ENCODE measurements around the gene MEP1A. TPM values are rescaled to one million over a fixed set of nuclear protein-coding genes. Genes with fewer than 3 reads are reported as not detected.

MEP1A gene
- total and polyA plus RNA-seq, 2 donors (not counting 1 experiment from before 2014, with no cell fraction given) = not detected

DNA sequence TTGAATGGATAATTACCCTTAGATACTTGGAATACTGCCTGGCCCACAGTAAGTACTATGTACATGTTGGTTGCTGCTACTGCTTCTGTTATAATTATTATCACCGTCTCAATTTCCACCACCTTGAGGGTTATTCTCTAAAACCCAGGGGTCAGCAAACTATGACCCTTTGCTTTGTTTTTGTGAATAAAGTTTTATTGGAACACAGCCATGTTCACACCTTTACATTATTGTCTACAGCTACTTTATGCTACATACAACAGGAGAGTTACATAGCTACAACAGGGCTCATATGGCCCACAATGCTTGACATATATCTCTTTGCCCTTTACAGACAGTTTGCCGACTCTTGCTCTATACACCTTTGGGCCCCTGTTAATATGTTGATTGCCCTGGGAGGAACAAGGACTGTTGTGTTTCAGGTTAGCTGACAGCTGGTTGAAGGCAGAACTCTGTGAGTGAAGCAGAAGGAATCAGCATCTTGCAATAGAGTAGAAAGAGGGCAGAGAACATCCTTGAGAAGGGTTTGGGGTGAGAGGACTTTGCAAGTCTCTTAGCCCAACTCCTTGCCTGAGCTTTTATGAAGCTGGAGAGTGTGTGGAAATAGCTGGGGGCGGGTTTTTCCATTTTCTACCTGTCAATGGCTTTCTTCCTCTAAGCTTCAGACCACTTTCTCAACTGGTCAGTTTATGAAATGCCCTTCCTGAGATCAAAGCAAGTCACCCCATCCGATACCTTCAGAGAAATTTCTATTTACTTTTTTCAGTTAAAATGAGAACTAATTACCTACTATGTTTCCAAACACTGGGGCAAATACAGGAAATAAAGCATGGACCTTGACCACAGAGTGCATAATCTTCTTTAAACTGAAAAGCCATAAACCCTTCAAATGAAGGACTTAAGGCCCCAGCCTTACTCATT lies 3.5 kb upstream of the MEP1A start:
- no peak overlapping the region for H3K9ac ChIP-seq (ENCODE audit: low read length)
- no peaks in the 10 kb centered on the region for H3K4me1 ChIP-seq (ENCODE audit: control insufficient read depth in 2 of 2, insufficient read depth in 2 of 2, low read length in 2 of 2)
- CTCF ChIA-PET = no interaction called here
- no peak for TF ChIP-seq EZH2 (IDR thresholded peaks at IDR 0.05; ENCODE audit: borderline replicate concordance, insufficient read depth, low read depth, low read length, poor library complexity, severe bottlenecking)
- TF ChIP-seq, protein P1, sequence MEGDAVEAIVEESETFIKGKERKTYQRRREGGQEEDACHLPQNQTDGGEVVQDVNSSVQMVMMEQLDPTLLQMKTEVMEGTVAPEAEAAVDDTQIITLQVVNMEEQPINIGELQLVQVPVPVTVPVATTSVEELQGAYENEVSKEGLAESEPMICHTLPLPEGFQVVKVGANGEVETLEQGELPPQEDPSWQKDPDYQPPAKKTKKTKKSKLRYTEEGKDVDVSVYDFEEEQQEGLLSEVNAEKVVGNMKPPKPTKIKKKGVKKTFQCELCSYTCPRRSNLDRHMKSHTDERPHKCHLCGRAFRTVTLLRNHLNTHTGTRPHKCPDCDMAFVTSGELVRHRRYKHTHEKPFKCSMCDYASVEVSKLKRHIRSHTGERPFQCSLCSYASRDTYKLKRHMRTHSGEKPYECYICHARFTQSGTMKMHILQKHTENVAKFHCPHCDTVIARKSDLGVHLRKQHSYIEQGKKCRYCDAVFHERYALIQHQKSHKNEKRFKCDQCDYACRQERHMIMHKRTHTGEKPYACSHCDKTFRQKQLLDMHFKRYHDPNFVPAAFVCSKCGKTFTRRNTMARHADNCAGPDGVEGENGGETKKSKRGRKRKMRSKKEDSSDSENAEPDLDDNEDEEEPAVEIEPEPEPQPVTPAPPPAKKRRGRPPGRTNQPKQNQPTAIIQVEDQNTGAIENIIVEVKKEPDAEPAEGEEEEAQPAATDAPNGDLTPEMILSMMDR (IDR thresholded peaks at IDR 0.05) = no peak
- no peaks in the 10 kb centered on the region for H3K27me3 ChIP-seq (replicated peaks in 1 of 4; ENCODE audit: control extremely low read depth in 1 of 4, control insufficient read depth in 3 of 4, insufficient read depth in 4 of 4, low read length in 3 of 4)
- no peaks in the 10 kb centered on the region for H3K4me1 Mint-ChIP-seq
- intact Hi-C loops (cut with micrococcal nuclease) = no loop called here
- H3K36me3 ChIP-seq (replicated peaks in 1 of 2; ENCODE audit: control extremely low read depth in 1 of 2, control insufficient read depth in 1 of 2, extremely low read depth in 1 of 2, insufficient read depth in 2 of 2, low read length in 1 of 2) = no peaks in the 10 kb centered on the region
- no peaks in the 10 kb centered on the region for H3K9me3 ChIP-seq (ENCODE audit: control extremely low read depth in 1 of 3, control insufficient read depth in 2 of 3, insufficient read depth in 1 of 3, low read length in 2 of 3)
- ATAC-seq (ENCODE audit: low read depth) (no peak), DNase-seq (no peak)
- no peak overlapping the region for H2AFZ ChIP-seq (ENCODE audit: insufficient read depth, low read depth, low read length, poor library complexity, severe bottlenecking)
- no peak overlapping the region for H3K27ac ChIP-seq (ENCODE audit: low read length in 2 of 2)
- H3K9me3 Mint-ChIP-seq (ENCODE audit: insufficient read depth) = no peaks in the 10 kb centered on the region
- no CpG with 5 or more reads among the region's 4 CpGs for WGBS (ENCODE audit: insufficient coverage)
- H3K4me3 Mint-ChIP-seq = no peak overlapping the region
- no peak overlapping the region for H3K4me3 ChIP-seq (ENCODE audit: control extremely low read depth in 1 of 5, extremely low read depth in 1 of 5, insufficient read depth in 1 of 5, low read depth in 2 of 5, low read length in 4 of 5)
- POLR2A ChIA-PET = no interaction called here
- no peak overlapping the region for H3K4me2 ChIP-seq (replicated peaks; ENCODE audit: low read depth, low read length, poor library complexity, severe bottlenecking)
- H3K27ac Mint-ChIP-seq = no peak overlapping the region
- H4K20me1 ChIP-seq (ENCODE audit: control insufficient read depth, insufficient read depth, low read length, poor library complexity, severe bottlenecking) = no peaks in the 10 kb centered on the region
- H3K79me2 ChIP-seq (ENCODE audit: control insufficient read depth, insufficient read depth, low read length) = no peaks in the 10 kb centered on the region
- H3K27me3 Mint-ChIP-seq = peaks cover 10% of the 10 kb centered on the region

DNA sequence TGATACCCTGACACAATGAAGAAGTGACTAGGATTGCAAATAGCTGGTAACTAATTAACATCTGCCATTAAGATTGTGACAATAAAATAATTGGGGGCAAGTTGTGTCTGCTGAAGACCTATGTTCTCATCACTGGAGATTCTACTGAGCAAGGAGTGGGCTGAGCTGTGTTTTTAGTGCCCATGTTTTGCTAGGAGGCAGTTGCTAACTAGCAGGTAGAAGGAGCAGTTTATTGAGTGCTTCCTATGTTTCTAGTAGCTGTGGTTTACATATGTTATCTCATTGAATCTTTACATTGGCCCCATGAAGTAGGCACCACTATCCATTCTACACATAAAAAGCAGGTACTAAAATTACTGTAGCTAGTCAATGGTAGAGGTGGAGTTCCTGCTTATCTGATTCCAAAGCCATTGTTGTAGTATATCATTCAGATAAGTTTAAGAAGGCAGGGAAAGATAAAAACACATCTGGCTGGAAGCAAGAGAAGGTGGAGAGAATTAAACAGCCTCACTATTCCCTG lies 2.8 kb upstream of the MEP1A start:
- no peak overlapping the region for H3K27ac ChIP-seq (ENCODE audit: low read length in 2 of 2)
- H3K4me1 ChIP-seq (ENCODE audit: control insufficient read depth in 2 of 2, insufficient read depth in 2 of 2, low read length in 2 of 2) = no peaks in the 10 kb centered on the region
- DNase-seq (no peak), ATAC-seq (ENCODE audit: low read depth) (no peak)
- intact Hi-C loops (cut with micrococcal nuclease) = no loop called here
- no peak overlapping the region for H3K4me2 ChIP-seq (replicated peaks; ENCODE audit: low read depth, low read length, poor library complexity, severe bottlenecking)
- H3K27me3 ChIP-seq (replicated peaks in 1 of 4; ENCODE audit: control extremely low read depth in 1 of 4, control insufficient read depth in 3 of 4, insufficient read depth in 4 of 4, low read length in 3 of 4) = no peaks in the 10 kb centered on the region
- H3K27ac Mint-ChIP-seq = no peak overlapping the region
- H3K27me3 Mint-ChIP-seq = peaks cover 8% of the 10 kb centered on the region
- TF ChIP-seq, protein P1 (IDR thresholded peaks at IDR 0.05) = no peak
- no peaks in the 10 kb centered on the region for H3K36me3 ChIP-seq (replicated peaks in 1 of 2; ENCODE audit: control extremely low read depth in 1 of 2, control insufficient read depth in 1 of 2, extremely low read depth in 1 of 2, insufficient read depth in 2 of 2, low read length in 1 of 2)
- H3K9me3 ChIP-seq (ENCODE audit: control extremely low read depth in 1 of 3, control insufficient read depth in 2 of 3, insufficient read depth in 1 of 3, low read length in 2 of 3) = no peaks in the 10 kb centered on the region
- H3K4me1 Mint-ChIP-seq = no peaks in the 10 kb centered on the region
- ChIA-PET CTCF (no interaction called here), POLR2A (no interaction called here)
- H3K4me3 Mint-ChIP-seq = no peak overlapping the region
- no peak overlapping the region for H3K9ac ChIP-seq (ENCODE audit: low read length)
- H3K79me2 ChIP-seq (ENCODE audit: control insufficient read depth, insufficient read depth, low read length) = no peaks in the 10 kb centered on the region
- H3K9me3 Mint-ChIP-seq (ENCODE audit: insufficient read depth) = no peaks in the 10 kb centered on the region
- no peaks in the 10 kb centered on the region for H4K20me1 ChIP-seq (ENCODE audit: control insufficient read depth, insufficient read depth, low read length, poor library complexity, severe bottlenecking)
- H3K4me3 ChIP-seq (ENCODE audit: control extremely low read depth in 1 of 5, extremely low read depth in 1 of 5, insufficient read depth in 1 of 5, low read depth in 2 of 5, low read length in 4 of 5) = no peak overlapping the region
- no peak overlapping the region for H2AFZ ChIP-seq (ENCODE audit: insufficient read depth, low read depth, low read length, poor library complexity, severe bottlenecking)
